ENCODE measurements around the gene PTCD2.

Gene PTCD2

GRCh38 chr5:72372923-72373322 lies 52.8 kb downstream of the PTCD2 start:
- no peak for DNase-seq (ENCODE audit: low read depth, low spot score)
- H3K27ac ChIP-seq = no peak overlapping the region

- no peak for DNase-seq (ENCODE audit: low read depth, low spot score)
- H3K27ac ChIP-seq = no peak overlapping the region
Observed at GRCh38 chr5:72374844-72375243, 54.7 kb downstream of the PTCD2 start.

- no peak overlapping the region for H3K27ac ChIP-seq
- no peak for DNase-seq (ENCODE audit: low read depth, low spot score)
Observed at GRCh38 chr5:72376381-72376780, 56.2 kb downstream of the PTCD2 start.

- DNase-seq (ENCODE audit: low read depth, low spot score) = no peak
- H3K27ac ChIP-seq = peak overlapping the region; percentile 11
Observed at GRCh38 chr5:72377910-72378638, 57.9 kb downstream of the PTCD2 start.

- DNase-seq (ENCODE audit: low read depth, low spot score) = no peak
- peak overlapping the region; percentile 11 for H3K27ac ChIP-seq
Observed at GRCh38 chr5:72378639-72379289, 58.6 kb downstream of the PTCD2 start.

- H3K27ac ChIP-seq = peak overlapping the region; percentile 28
- DNase-seq (ENCODE audit: low read depth, low spot score) = peak; percentile 27
Observed at GRCh38 chr5:72379936-72380335, 59.8 kb downstream of the PTCD2 start.

- no peak for DNase-seq (ENCODE audit: low read depth, low spot score)
- peak overlapping the region; percentile 28 for H3K27ac ChIP-seq
Observed at GRCh38 chr5:72380492-72381274, 60.5 kb downstream of the PTCD2 start.

- H3K27ac ChIP-seq = no peak overlapping the region
- no peak for DNase-seq (ENCODE audit: low read depth, low spot score)
Observed at GRCh38 chr5:72383280-72383679, 63.1 kb downstream of the PTCD2 start.

GRCh38 chr5:72383726-72384125 lies 63.6 kb downstream of the PTCD2 start:
- H3K27ac ChIP-seq = no peak overlapping the region
- no peak for DNase-seq (ENCODE audit: low read depth, low spot score)

- no peak for DNase-seq (ENCODE audit: low read depth, low spot score)
Observed at GRCh38 chr5:72386639-72387038, 66.5 kb downstream of the PTCD2 start.

GRCh38 chr5:72387985-72388384 lies 67.8 kb downstream of the PTCD2 start:
- DNase-seq (ENCODE audit: low read depth, low spot score) = no peak
- H3K27ac ChIP-seq = peak overlapping the region; percentile 85

More at GRCh38 chr5:72386639-72387038, 66.5 kb downstream of the PTCD2 start:
- no peak overlapping the region for H3K27ac ChIP-seq

- H3K27ac ChIP-seq = peak overlapping the region; percentile 85
- DNase-seq (ENCODE audit: low read depth, low spot score) = no peak
Observed at GRCh38 chr5:72388646-72389045, 68.5 kb downstream of the PTCD2 start.

- H3K27ac ChIP-seq = peak overlapping the region; percentile 62
- no peak for DNase-seq (ENCODE audit: low read depth, low spot score)
Observed at GRCh38 chr5:72390836-72391235, 70.7 kb downstream of the PTCD2 start.

GRCh38 chr5:72392326-72392733 lies 72.2 kb downstream of the PTCD2 start:
- peak overlapping the region; percentile 62 for H3K27ac ChIP-seq
- DNase-seq (ENCODE audit: low read depth, low spot score) = peak; percentile 59

GRCh38 chr5:72393052-72393451 lies 72.9 kb downstream of the PTCD2 start:
- H3K27ac ChIP-seq = peak overlapping the region; percentile 62
- DNase-seq (ENCODE audit: low read depth, low spot score) = no peak

- no peak overlapping the region for H3K27ac ChIP-seq
- DNase-seq (ENCODE audit: low read depth, low spot score) = no peak
Observed at GRCh38 chr5:72394688-72395087, 74.5 kb downstream of the PTCD2 start.

- no peak overlapping the region for H3K27ac ChIP-seq
- DNase-seq (ENCODE audit: low read depth, low spot score) = no peak
Observed at GRCh38 chr5:72397836-72398235, 77.7 kb downstream of the PTCD2 start.

- H3K27ac ChIP-seq = no peak overlapping the region
- DNase-seq (ENCODE audit: low read depth, low spot score) = no peak
Observed at GRCh38 chr5:72400950-72401349, 80.8 kb downstream of the PTCD2 start.

GRCh38 chr5:72402381-72402890 lies 82.3 kb downstream of the PTCD2 start:
- DNase-seq (ENCODE audit: low read depth, low spot score) = no peak

GRCh38 chr5:72402959-72403628 lies 82.9 kb downstream of the PTCD2 start:
- DNase-seq (ENCODE audit: low read depth, low spot score) = no peak
- peak overlapping the region; percentile 16 for H3K27ac ChIP-seq

More at GRCh38 chr5:72402381-72402890, 82.3 kb downstream of the PTCD2 start:
- H3K27ac ChIP-seq = peak overlapping the region; percentile 16
